ENCODE measurements around the gene TENM4.
A peak's percentile ranks its signal among the peaks of the same experiment; 100 is the strongest.

TENM4 gene

GRCh38 chr11:79437278-79437980, 3.4 kb downstream of the TENM4 start:
- Mint-ChIP-seq H3K36me3 (no peaks in the 10 kb centered on the region), H3K27me3 (peaks cover 43% of the 10 kb centered on the region), H3K9me3 (ENCODE audit: low read depth) (no peaks in the 10 kb centered on the region), H3K4me1 (ENCODE audit: low read depth) (peaks cover 20% of the 10 kb centered on the region), H3K27ac (no peak overlapping the region), H3K4me3 (peak overlapping the region; percentile 38)

- H3K4me3 Mint-ChIP-seq: peak overlapping the region; percentile 9
- H3K4me1 Mint-ChIP-seq (ENCODE audit: low read depth): peaks cover 18% of the 10 kb centered on the region
- H3K27me3 Mint-ChIP-seq: peaks cover 39% of the 10 kb centered on the region
- H3K27ac Mint-ChIP-seq: no peak overlapping the region
- no peaks in the 10 kb centered on the region for H3K9me3 Mint-ChIP-seq (ENCODE audit: low read depth)
- no peaks in the 10 kb centered on the region for H3K36me3 Mint-ChIP-seq
Observed at GRCh38 chr11:79436919-79437277, 3.9 kb downstream of the TENM4 start.

- Mint-ChIP-seq H3K4me1 (ENCODE audit: low read depth) (peaks cover 11% of the 10 kb centered on the region), H3K27ac (no peak overlapping the region), H3K9me3 (ENCODE audit: low read depth) (no peaks in the 10 kb centered on the region), H3K27me3 (peaks cover 29% of the 10 kb centered on the region), H3K36me3 (no peaks in the 10 kb centered on the region), H3K4me3 (no peak overlapping the region)
Observed at GRCh38 chr11:79434283-79434682, 6.5 kb downstream of the TENM4 start.

GRCh38 chr11:79432138-79432537, 8.7 kb downstream of the TENM4 start:
- H3K4me3 Mint-ChIP-seq: no peak overlapping the region
- no peak overlapping the region for H3K27ac Mint-ChIP-seq
- no peaks in the 10 kb centered on the region for H3K36me3 Mint-ChIP-seq
- no peaks in the 10 kb centered on the region for H3K9me3 Mint-ChIP-seq (ENCODE audit: low read depth)
- peaks cover 25% of the 10 kb centered on the region for H3K27me3 Mint-ChIP-seq
- H3K4me1 Mint-ChIP-seq (ENCODE audit: low read depth): peaks cover 6% of the 10 kb centered on the region

- H3K36me3 Mint-ChIP-seq: no peaks in the 10 kb centered on the region
Observed at GRCh38 chr11:79431535-79431934, 9.3 kb downstream of the TENM4 start.

GRCh38 chr11:79430280-79430679, 10.6 kb downstream of the TENM4 start:
- Mint-ChIP-seq H3K4me3 (no peak overlapping the region), H3K4me1 (ENCODE audit: low read depth) (no peaks in the 10 kb centered on the region), H3K27ac (no peak overlapping the region), H3K36me3 (no peaks in the 10 kb centered on the region), H3K27me3 (peaks cover 9% of the 10 kb centered on the region), H3K9me3 (ENCODE audit: low read depth) (no peaks in the 10 kb centered on the region)

More at GRCh38 chr11:79431535-79431934, 9.3 kb downstream of the TENM4 start:
- no peak overlapping the region for H3K27ac Mint-ChIP-seq
- H3K27me3 Mint-ChIP-seq: peaks cover 19% of the 10 kb centered on the region
- H3K4me3 Mint-ChIP-seq: no peak overlapping the region
- H3K4me1 Mint-ChIP-seq (ENCODE audit: low read depth): peaks cover 1% of the 10 kb centered on the region
- no peaks in the 10 kb centered on the region for H3K9me3 Mint-ChIP-seq (ENCODE audit: low read depth)

GRCh38 chr11:79428406-79428805, 12.4 kb downstream of the TENM4 start:
- Mint-ChIP-seq H3K4me1 (ENCODE audit: low read depth) (no peaks in the 10 kb centered on the region), H3K9me3 (ENCODE audit: low read depth) (no peaks in the 10 kb centered on the region), H3K36me3 (no peaks in the 10 kb centered on the region), H3K27ac (no peak overlapping the region), H3K27me3 (peaks cover 2% of the 10 kb centered on the region), H3K4me3 (no peak overlapping the region)

- Mint-ChIP-seq H3K36me3 (no peaks in the 10 kb centered on the region), H3K9me3 (ENCODE audit: low read depth) (no peaks in the 10 kb centered on the region), H3K27me3 (peaks cover 2% of the 10 kb centered on the region), H3K4me3 (no peak overlapping the region), H3K27ac (no peak overlapping the region), H3K4me1 (ENCODE audit: low read depth) (no peaks in the 10 kb centered on the region)
Observed at GRCh38 chr11:79427611-79428327, 13.1 kb downstream of the TENM4 start.

- no peaks in the 10 kb centered on the region for H3K4me1 Mint-ChIP-seq (ENCODE audit: low read depth)
- peaks cover 2% of the 10 kb centered on the region for H3K27me3 Mint-ChIP-seq
- no peaks in the 10 kb centered on the region for H3K9me3 Mint-ChIP-seq (ENCODE audit: low read depth)
- no peaks in the 10 kb centered on the region for H3K36me3 Mint-ChIP-seq
- no peak overlapping the region for H3K4me3 Mint-ChIP-seq
- H3K27ac Mint-ChIP-seq: no peak overlapping the region
Observed at GRCh38 chr11:79427126-79427525, 13.7 kb downstream of the TENM4 start.

GRCh38 chr11:79425463-79425862, 15.4 kb downstream of the TENM4 start:
- H3K4me3 Mint-ChIP-seq: no peak overlapping the region
- H3K4me1 Mint-ChIP-seq (ENCODE audit: low read depth): no peaks in the 10 kb centered on the region
- H3K9me3 Mint-ChIP-seq (ENCODE audit: low read depth): no peaks in the 10 kb centered on the region
- H3K36me3 Mint-ChIP-seq: no peaks in the 10 kb centered on the region
- peaks cover 6% of the 10 kb centered on the region for H3K27me3 Mint-ChIP-seq
- H3K27ac Mint-ChIP-seq: no peak overlapping the region

- H3K27ac Mint-ChIP-seq: no peak overlapping the region
- peaks cover 6% of the 10 kb centered on the region for H3K27me3 Mint-ChIP-seq
- no peaks in the 10 kb centered on the region for H3K4me1 Mint-ChIP-seq (ENCODE audit: low read depth)
- H3K36me3 Mint-ChIP-seq: no peaks in the 10 kb centered on the region
- H3K4me3 Mint-ChIP-seq: no peak overlapping the region
- H3K9me3 Mint-ChIP-seq (ENCODE audit: low read depth): no peaks in the 10 kb centered on the region
Observed at GRCh38 chr11:79423736-79424135, 17.1 kb downstream of the TENM4 start.

GRCh38 chr11:79422866-79423265, 18.0 kb downstream of the TENM4 start:
- Mint-ChIP-seq H3K27me3 (peaks cover 6% of the 10 kb centered on the region), H3K36me3 (no peaks in the 10 kb centered on the region), H3K4me3 (no peak overlapping the region), H3K4me1 (ENCODE audit: low read depth) (no peaks in the 10 kb centered on the region), H3K27ac (no peak overlapping the region), H3K9me3 (ENCODE audit: low read depth) (no peaks in the 10 kb centered on the region)

- H3K27ac Mint-ChIP-seq: no peak overlapping the region
- peaks cover under 1% of the 10 kb centered on the region for H3K9me3 Mint-ChIP-seq (ENCODE audit: low read depth)
- H3K4me1 Mint-ChIP-seq (ENCODE audit: low read depth): no peaks in the 10 kb centered on the region
- H3K4me3 Mint-ChIP-seq: no peak overlapping the region
- H3K36me3 Mint-ChIP-seq: no peaks in the 10 kb centered on the region
- peaks cover 6% of the 10 kb centered on the region for H3K27me3 Mint-ChIP-seq
Observed at GRCh38 chr11:79421820-79422219, 19.0 kb downstream of the TENM4 start.

- Mint-ChIP-seq H3K36me3 (no peaks in the 10 kb centered on the region), H3K27ac (no peak overlapping the region), H3K4me3 (no peak overlapping the region), H3K9me3 (ENCODE audit: low read depth) (peaks cover 3% of the 10 kb centered on the region), H3K4me1 (ENCODE audit: low read depth) (no peaks in the 10 kb centered on the region), H3K27me3 (peaks cover 4% of the 10 kb centered on the region)
Observed at GRCh38 chr11:79419120-79419519, 21.7 kb downstream of the TENM4 start.

- no peak overlapping the region for H3K4me3 Mint-ChIP-seq
- H3K36me3 Mint-ChIP-seq: no peaks in the 10 kb centered on the region
- H3K4me1 Mint-ChIP-seq (ENCODE audit: low read depth): no peaks in the 10 kb centered on the region
- H3K27ac Mint-ChIP-seq: no peak overlapping the region
- H3K9me3 Mint-ChIP-seq (ENCODE audit: low read depth): peaks cover 3% of the 10 kb centered on the region
- peaks cover 4% of the 10 kb centered on the region for H3K27me3 Mint-ChIP-seq
Observed at GRCh38 chr11:79418241-79418640, 22.6 kb downstream of the TENM4 start.
